ENCODE measurements around the gene ANAPC5. TPM values are rescaled to one million over a fixed set of nuclear protein-coding genes. Genes with fewer than 3 reads are reported as not detected.

The ANAPC5 gene
- total RNA-seq, 1 donor from 2014 or later = 114 TPM

GRCh38 chr12:121261398-121261797 lies 90.8 kb downstream of the ANAPC5 start:
- DNase-seq (ENCODE audit: extremely low read depth, low read depth, low spot score) = no peak

GRCh38 chr12:121260091-121260490 lies 92.1 kb downstream of the ANAPC5 start:
- DNase-seq (ENCODE audit: extremely low read depth, low read depth, low spot score) = no peak

GRCh38 chr12:121259074-121259473 lies 93.1 kb downstream of the ANAPC5 start:
- DNase-seq (ENCODE audit: extremely low read depth, low read depth, low spot score) = no peak

Other genes starting within 250 kb of the ANAPC5 start
- gene P2RX7, start 219.5 kb downstream of the ANAPC5 start, total RNA-seq = 2.6 and 4.2 TPM in 2 replicates
- 204 and 244 TPM in 2 replicates for gene P2RX4, start 142.3 kb downstream of the ANAPC5 start, total RNA-seq
- gene CAMKK2, start 55.7 kb downstream of the ANAPC5 start, total RNA-seq = 47.1 and 50.7 TPM in 2 replicates
- gene RNF34, start 47.7 kb upstream of the ANAPC5 start, total RNA-seq = 49.4 and 50.7 TPM in 2 replicates
- gene KDM2B, start 228.6 kb upstream of the ANAPC5 start, total RNA-seq = 18.4 and 29.2 TPM in 2 replicates

Measured in glomerular endothelial cell (primary cell).